ENCODE measurements around the gene TARS2.

DNA sequence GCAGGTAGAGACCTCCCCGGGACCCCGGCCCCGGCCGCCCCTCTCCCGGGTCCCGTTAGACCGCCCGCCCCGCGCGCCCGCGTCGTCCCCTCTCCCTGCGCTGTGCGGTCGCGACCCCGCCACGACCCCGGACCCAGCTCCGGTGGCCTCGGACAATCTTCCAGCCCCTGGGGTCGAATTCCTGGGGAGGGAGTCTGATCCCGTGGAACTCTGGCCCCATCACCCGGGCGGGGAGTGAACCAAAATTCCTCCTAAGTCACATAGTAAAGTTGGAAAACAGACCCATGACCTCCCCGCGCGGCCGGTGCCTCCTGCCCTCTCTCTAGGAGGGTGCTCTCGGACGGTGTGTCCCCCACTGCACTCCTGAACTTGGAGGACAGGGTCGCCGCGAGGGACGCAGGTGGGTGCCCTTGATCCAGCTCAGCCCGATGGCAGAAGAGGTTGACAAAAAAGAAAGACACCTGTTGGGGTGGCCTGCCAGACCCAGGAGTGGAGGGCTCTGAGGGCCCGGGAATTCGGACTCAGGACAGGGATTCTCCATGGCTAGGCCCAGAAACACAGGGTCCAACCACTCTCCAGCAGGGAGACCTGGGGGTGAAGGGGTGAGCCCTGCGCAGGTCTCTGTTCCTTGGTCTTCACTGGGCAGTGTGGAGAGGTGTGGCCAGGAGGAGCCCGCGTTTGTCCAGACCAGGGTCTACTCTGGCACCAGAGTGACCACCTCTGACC is 62.4 kb downstream of the TARS2 start:
- no peak for TF ChIP-seq EZH2 (IDR thresholded peaks at IDR 0.05)
- no peak for TF ChIP-seq POLR2AphosphoS5 (IDR thresholded peaks at IDR 0.05; ENCODE audit: borderline replicate concordance, low read depth, low read length)
- TF ChIP-seq FOXP2 (optimal IDR thresholded peaks at IDR 0.05; ENCODE audit: control extremely low read depth, extremely low read length, insufficient read depth) = no peak

Data from SK-N-MC (cell line).